ENCODE results near the gene RCL1.

DNA sequence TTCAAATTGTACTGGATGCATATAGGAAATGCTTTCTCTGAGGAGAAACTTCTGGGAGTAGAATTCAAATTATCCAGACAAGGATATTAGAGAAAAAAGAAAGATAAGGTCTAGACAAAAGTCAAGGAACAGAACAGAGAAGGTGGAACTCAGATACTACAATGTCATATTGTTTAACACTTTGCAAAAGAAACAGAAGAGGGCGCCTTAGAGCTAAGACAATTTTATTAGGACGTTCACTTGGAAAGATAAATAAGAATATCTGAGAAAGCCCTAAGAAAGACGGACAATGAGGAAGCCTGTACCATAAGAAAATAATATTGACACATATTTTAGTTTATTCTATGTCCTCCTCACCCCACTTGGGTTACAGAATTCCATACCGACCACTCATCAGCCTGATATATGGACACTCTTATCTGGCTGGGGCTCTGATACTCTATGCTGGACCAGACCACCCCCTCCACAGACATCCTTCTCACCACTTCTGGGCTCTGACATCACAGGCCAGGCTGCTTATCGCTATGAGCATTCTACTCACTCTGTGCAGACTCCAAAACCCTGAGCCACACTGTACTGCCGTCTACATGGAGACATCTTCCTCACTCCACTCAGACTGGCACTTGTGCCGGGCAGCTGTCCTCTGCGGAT lies 42.6 kb upstream of the RCL1 start:
- TF ChIP-seq, protein P1, sequence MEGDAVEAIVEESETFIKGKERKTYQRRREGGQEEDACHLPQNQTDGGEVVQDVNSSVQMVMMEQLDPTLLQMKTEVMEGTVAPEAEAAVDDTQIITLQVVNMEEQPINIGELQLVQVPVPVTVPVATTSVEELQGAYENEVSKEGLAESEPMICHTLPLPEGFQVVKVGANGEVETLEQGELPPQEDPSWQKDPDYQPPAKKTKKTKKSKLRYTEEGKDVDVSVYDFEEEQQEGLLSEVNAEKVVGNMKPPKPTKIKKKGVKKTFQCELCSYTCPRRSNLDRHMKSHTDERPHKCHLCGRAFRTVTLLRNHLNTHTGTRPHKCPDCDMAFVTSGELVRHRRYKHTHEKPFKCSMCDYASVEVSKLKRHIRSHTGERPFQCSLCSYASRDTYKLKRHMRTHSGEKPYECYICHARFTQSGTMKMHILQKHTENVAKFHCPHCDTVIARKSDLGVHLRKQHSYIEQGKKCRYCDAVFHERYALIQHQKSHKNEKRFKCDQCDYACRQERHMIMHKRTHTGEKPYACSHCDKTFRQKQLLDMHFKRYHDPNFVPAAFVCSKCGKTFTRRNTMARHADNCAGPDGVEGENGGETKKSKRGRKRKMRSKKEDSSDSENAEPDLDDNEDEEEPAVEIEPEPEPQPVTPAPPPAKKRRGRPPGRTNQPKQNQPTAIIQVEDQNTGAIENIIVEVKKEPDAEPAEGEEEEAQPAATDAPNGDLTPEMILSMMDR (IDR thresholded peaks at IDR 0.05) = peak; percentile 77
- TF ChIP-seq EZH2 (IDR thresholded peaks at IDR 0.05; ENCODE audit: borderline replicate concordance, insufficient read depth, low read depth, low read length, poor library complexity, severe bottlenecking) = no peak

All from B cell (primary cell).